Mesodermal cell (in vitro differentiated cells): Measurements from ENCODE around the gene CCR6.

Experiments used
- H3K27ac ChIP-seq: 2 replicates; pipeline ENCODE4 v1.7.0; 2013; ENCODE audit warnings: mild to moderate bottlenecking, low read depth, low read length, moderate library complexity; ENCODE audit not compliant: severe bottlenecking
- H3K36me3 ChIP-seq: 2 replicates; pipeline ENCODE4 v1.7.1; 2013; ENCODE audit warnings: mild to moderate bottlenecking, low read length, moderate library complexity; ENCODE audit not compliant: control insufficient read depth, insufficient read depth
- H3K4me1 ChIP-seq: one replicate; pipeline ENCODE4 v1.7.1; 2013; ENCODE audit warnings: mild to moderate bottlenecking, low read length; ENCODE audit not compliant: insufficient read depth, control insufficient read depth, poor library complexity, severe bottlenecking
- H3K4me3 ChIP-seq: 2 replicates; pipeline ENCODE4 v1.7.0; 2013; ENCODE audit warnings: low read length, control low read depth, mild to moderate bottlenecking; ENCODE audit not compliant: insufficient read depth, poor library complexity, severe bottlenecking; ENCODE audit errors: extremely low read depth
- H3K9me3 ChIP-seq: 2 replicates; pipeline ENCODE4 v1.7.1; 2013; ENCODE audit warnings: mild to moderate bottlenecking, low read length, moderate library complexity; ENCODE audit not compliant: control insufficient read depth
- WGBS, 2 experiments: methylation state at CpG; one replicate each; pipeline ENCODE4 v1.1.5; 2013; ENCODE audit warnings: missing lambda C conversion rate in 2 of 2; ENCODE audit not compliant: insufficient coverage in 2 of 2; 5-methylcytosine and 5-hydroxymethylcytosine counted together

Gene CCR6

DNA sequence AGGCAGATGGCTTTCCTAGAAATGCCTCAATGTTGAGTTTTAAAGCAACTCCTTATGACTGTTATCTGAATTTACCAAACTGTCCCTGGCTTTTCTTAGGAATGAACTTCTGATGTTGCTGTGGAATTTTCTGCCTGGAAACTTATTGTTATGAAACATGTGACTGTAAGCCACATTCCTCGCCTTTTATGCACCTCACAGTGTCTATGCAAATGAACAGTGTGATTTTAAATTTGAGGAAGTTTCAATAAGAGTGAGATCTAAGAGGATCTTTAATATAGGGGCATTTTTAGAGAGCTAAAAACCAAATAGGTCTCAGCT, 2.4 kb upstream of the CCR6 start:
- Histone ChIP-seq H3K36me3 (no peaks in the 10 kb centered on the region), H3K4me1 (no peaks in the 10 kb centered on the region), H3K9me3 (peaks cover 4% of the 10 kb centered on the region), H3K4me3 (no peak overlapping the region), H3K27ac (no peak overlapping the region)
- WGBS, 2 experiments = 100% methylated on average over 1 of the region's 1 CpG; no CpG with 5 or more reads in 1 of the 2 experiments

- Histone ChIP-seq H3K9me3 (peaks cover 4% of the 10 kb centered on the region), H3K36me3 (no peaks in the 10 kb centered on the region), H3K4me1 (no peaks in the 10 kb centered on the region), H3K4me3 (no peak overlapping the region), H3K27ac (no peak overlapping the region)
- WGBS, 2 experiments = 85 to 92% methylated on average over 7 of the region's 8 CpGs
These were observed 1.5 kb upstream of the CCR6 start for GRCh38 chr6:167121335-167121841.

- peaks cover 4% of the 10 kb centered on the region for H3K9me3 ChIP-seq
- 88 to 96% methylated on average over 18 to 23 of the region's 23 CpGs for WGBS, 2 experiments
- H3K4me3 ChIP-seq = no peak overlapping the region
- no peaks in the 10 kb centered on the region for H3K4me1 ChIP-seq
- H3K36me3 ChIP-seq = no peaks in the 10 kb centered on the region
- H3K27ac ChIP-seq = no peak overlapping the region
These were observed 662 bp upstream of the CCR6 start for GRCh38 chr6:167122041-167122826.

DNA sequence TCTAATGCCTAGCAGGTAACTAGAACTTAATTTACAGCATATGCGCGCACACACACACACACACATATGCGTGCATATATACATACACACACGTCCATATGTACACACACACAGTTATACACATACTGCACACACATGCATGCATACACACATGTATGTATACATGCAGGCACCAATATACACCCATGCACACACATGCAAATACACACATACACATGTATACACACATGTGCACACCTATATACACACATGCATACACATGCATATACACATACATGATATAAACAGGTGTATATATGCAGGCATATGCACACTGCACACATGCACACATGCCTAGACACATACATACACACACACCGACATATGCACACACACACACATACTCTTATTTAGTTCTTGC, 1.9 kb downstream of the CCR6 start:
- 80 to 95% methylated on average over 1 to 4 of the region's 5 CpGs for WGBS, 2 experiments
- no peaks in the 10 kb centered on the region for H3K36me3 ChIP-seq
- H3K4me1 ChIP-seq = no peaks in the 10 kb centered on the region
- peaks cover 4% of the 10 kb centered on the region for H3K9me3 ChIP-seq
- no peak overlapping the region for H3K27ac ChIP-seq
- H3K4me3 ChIP-seq = no peak overlapping the region

DNA sequence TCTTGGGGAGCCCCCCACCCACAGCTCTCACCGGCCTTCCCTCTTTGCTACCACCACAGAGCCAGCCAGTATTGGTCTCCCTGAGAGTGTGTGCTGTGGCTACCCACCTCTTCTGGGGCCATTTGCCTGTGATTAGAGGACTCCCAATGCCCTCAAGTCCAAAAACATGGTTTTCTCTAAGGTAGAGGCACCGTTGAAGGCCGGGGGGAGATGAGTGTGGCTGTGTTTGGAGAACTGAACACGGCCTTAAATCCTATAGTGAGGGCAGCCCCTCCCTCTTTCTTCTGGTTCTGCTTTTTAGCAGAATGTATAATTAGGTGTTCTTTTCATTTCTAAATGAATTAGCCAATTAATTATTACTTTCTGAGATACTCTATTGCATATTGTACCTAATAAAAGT, 2.5 kb downstream of the CCR6 start:
- H3K4me3 ChIP-seq = no peak overlapping the region
- H3K27ac ChIP-seq = no peak overlapping the region
- no peaks in the 10 kb centered on the region for H3K9me3 ChIP-seq
- 90 to 100% methylated on average over 2 to 3 of the region's 4 CpGs for WGBS, 2 experiments
- no peaks in the 10 kb centered on the region for H3K4me1 ChIP-seq
- no peaks in the 10 kb centered on the region for H3K36me3 ChIP-seq

GRCh38 chr6:167125855-167126349, 3.0 kb downstream of the CCR6 start:
- 100% methylated on average over 1 to 2 of the region's 3 CpGs for WGBS, 2 experiments
- H3K4me3 ChIP-seq = no peak overlapping the region
- no peaks in the 10 kb centered on the region for H3K36me3 ChIP-seq

DNA sequence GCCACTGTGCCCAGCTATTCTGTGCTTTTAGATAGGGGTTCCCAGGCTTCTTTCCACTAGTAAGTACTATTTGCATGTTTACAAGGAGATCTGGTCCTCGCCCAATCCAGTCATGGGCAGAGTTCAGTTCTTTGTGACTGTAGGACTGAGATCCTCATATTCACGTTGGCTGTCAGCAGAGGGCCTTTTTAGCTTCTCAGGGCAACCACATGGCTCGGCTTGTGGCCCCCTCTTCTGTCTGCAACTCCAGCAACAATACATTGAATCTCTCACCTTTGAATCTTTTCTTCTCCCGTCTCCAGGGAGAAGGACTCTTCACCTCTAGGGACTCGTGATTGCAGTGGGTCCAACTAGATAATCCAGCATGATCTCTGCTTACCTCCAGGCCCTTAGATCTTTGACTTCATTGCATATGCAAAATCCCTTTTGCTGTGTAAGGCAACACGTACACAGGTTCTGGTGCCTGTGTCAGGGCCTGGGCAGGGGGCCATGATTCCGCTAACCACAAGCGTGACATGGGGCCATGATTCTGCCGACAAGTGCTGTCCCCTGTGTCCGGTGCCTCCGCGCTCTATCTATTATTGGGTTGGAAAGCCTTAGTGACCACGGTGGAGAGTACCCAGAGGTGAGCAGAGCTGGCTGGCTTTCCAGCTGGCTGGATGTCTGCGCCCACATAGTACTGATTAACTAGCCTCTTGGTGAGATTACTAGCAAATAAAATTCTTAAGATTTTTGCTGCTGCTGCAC, 5.1 kb downstream of the CCR6 start:
- H3K9me3 ChIP-seq = no peaks in the 10 kb centered on the region
- no peak overlapping the region for H3K27ac ChIP-seq
- no peaks in the 10 kb centered on the region for H3K4me1 ChIP-seq
- 88 to 94% methylated on average over 8 to 14 of the region's 14 CpGs for WGBS, 2 experiments
- no peak overlapping the region for H3K4me3 ChIP-seq
- no peaks in the 10 kb centered on the region for H3K36me3 ChIP-seq

More at GRCh38 chr6:167125855-167126349, 3.0 kb downstream of the CCR6 start:
- no peaks in the 10 kb centered on the region for H3K9me3 ChIP-seq
- H3K27ac ChIP-seq = no peak overlapping the region
- no peaks in the 10 kb centered on the region for H3K4me1 ChIP-seq

DNA sequence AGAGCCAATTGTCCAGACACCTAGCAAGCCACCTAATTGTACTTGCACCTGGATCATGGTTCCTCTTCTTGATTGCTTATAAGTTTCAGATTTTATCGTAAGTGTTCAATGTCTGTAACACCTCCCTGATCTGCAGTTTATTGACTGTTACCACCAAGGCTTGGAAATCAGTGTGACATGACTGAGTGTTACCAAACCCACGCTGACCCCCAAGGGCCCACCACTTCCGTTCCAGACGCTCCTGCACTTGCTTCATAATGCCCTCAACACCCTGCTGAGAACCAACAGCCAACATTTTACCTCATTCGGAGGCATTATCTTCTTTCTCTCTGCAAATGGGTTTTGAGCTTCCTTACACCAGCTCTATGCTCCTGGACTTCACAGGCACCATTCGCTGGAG, 6.3 kb downstream of the CCR6 start:
- WGBS, 2 experiments = 82 to 83% methylated on average over 5 of the region's 6 CpGs
- Histone ChIP-seq H3K4me1 (no peaks in the 10 kb centered on the region), H3K36me3 (no peaks in the 10 kb centered on the region), H3K9me3 (no peaks in the 10 kb centered on the region), H3K27ac (no peak overlapping the region), H3K4me3 (no peak overlapping the region)

GRCh38 chr6:167129562-167129961, 6.7 kb downstream of the CCR6 start:
- WGBS, 2 experiments = 82 to 87% methylated on average over 3 to 4 of the region's 4 CpGs
- H3K27ac ChIP-seq = no peak overlapping the region
- no peaks in the 10 kb centered on the region for H3K36me3 ChIP-seq
- no peaks in the 10 kb centered on the region for H3K9me3 ChIP-seq
- no peak overlapping the region for H3K4me3 ChIP-seq
- no peaks in the 10 kb centered on the region for H3K4me1 ChIP-seq

DNA sequence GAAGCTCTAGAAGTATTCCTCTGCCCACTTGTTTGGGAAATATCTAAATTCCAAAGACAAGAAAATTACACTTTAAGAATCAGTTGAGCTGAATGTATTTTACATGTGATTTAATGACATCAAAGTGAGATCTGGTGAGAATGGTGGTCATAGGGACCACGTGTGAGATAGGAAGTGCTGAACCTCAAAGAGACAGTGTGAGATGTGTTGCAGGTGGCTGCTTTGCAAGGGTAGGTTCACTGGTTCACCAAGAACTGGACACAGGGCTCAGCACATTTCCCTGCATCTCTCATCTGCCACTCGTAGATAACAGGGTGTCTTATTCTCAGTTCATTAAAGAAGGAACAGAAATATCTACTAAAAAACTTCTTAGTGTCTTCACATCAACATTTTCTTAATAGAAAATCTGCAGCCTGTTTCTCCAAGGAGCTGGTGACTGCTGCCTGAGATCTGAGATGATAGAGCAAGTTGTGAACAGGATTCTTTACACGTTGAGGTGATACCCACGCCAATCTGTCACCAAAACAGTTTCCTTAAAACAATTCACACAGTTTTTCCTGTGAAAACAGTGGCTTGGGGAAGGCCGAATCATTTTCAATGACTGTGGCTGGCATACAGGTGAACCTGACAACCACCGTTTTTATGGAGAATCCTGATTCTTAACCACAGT, 7.2 kb downstream of the CCR6 start:
- WGBS, 2 experiments = 69 to 70% methylated on average over 1 to 3 of the region's 6 CpGs
- no peaks in the 10 kb centered on the region for H3K4me1 ChIP-seq
- no peak overlapping the region for H3K4me3 ChIP-seq
- H3K27ac ChIP-seq = no peak overlapping the region
- no peaks in the 10 kb centered on the region for H3K36me3 ChIP-seq
- no peaks in the 10 kb centered on the region for H3K9me3 ChIP-seq
